ENCODE data around the gene CCN5. TPM values are rescaled to one million over a fixed set of nuclear protein-coding genes. Genes with fewer than 3 reads are reported as not detected.
"Not testable (repeated sequence)": the region's sequence is repeated elsewhere in the genome, so short reads cannot be mapped to it uniquely, and the experiment has no call there.

CCN5 gene, protein sequence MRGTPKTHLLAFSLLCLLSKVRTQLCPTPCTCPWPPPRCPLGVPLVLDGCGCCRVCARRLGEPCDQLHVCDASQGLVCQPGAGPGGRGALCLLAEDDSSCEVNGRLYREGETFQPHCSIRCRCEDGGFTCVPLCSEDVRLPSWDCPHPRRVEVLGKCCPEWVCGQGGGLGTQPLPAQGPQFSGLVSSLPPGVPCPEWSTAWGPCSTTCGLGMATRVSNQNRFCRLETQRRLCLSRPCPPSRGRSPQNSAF
- 100 to 1,000 TPM in 1 of 4 donors, 10 to 100 TPM in 3; 85.2 to 292 (median 98.2) TPM for total RNA-seq
- 102 TPM for polyA plus RNA-seq
- long read RNA-seq, donor 1, transcript WISP2-201 (4 exons, 1,403 nt): major isoform, 182 of 409 reads
- long read RNA-seq, donor 1, transcript WISP2-205 (2 exons, 2,759 nt): minor isoform, 13 of 409 reads
- long read RNA-seq, donor 1, transcript WISP2-203 (5 exons, 1,600 nt): minor isoform, 124 of 409 reads
- long read RNA-seq, donor 1, partial matches to known transcripts: 12 of 409 reads
- long read RNA-seq, donor 1, other reads (novel, unspliced or antisense): 74 of 409 reads
- long read RNA-seq, donor 2, transcript WISP2-201 (4 exons, 1,403 nt): minor isoform, 18 of 83 reads
- long read RNA-seq, donor 2, transcript WISP2-203 (5 exons, 1,600 nt): major isoform, 29 of 83 reads
- long read RNA-seq, donor 2, transcript WISP2-205 (2 exons, 2,759 nt): minor isoform, 6 of 83 reads
- long read RNA-seq, donor 2, partial matches to known transcripts: 1 of 83 reads
- long read RNA-seq, donor 2, other reads (novel, unspliced or antisense): 29 of 83 reads
- long read RNA-seq, donor 3, transcript WISP2-203 (5 exons, 1,600 nt): major isoform, 205 of 400 reads
- long read RNA-seq, donor 3, transcript WISP2-201 (4 exons, 1,403 nt): minor isoform, 56 of 400 reads
- long read RNA-seq, donor 3, partial matches to known transcripts: 9 of 400 reads
- long read RNA-seq, donor 3, other reads (novel, unspliced or antisense): 127 of 400 reads
- long read RNA-seq, donor 4, transcript WISP2-203 (5 exons, 1,600 nt): major isoform, 35 of 87 reads
- long read RNA-seq, donor 4, transcript WISP2-201 (4 exons, 1,403 nt): minor isoform, 25 of 87 reads
- long read RNA-seq, donor 4, partial matches to known transcripts: 3 of 87 reads
- long read RNA-seq, donor 4, other reads (novel, unspliced or antisense): 19 of 87 reads

DNA sequence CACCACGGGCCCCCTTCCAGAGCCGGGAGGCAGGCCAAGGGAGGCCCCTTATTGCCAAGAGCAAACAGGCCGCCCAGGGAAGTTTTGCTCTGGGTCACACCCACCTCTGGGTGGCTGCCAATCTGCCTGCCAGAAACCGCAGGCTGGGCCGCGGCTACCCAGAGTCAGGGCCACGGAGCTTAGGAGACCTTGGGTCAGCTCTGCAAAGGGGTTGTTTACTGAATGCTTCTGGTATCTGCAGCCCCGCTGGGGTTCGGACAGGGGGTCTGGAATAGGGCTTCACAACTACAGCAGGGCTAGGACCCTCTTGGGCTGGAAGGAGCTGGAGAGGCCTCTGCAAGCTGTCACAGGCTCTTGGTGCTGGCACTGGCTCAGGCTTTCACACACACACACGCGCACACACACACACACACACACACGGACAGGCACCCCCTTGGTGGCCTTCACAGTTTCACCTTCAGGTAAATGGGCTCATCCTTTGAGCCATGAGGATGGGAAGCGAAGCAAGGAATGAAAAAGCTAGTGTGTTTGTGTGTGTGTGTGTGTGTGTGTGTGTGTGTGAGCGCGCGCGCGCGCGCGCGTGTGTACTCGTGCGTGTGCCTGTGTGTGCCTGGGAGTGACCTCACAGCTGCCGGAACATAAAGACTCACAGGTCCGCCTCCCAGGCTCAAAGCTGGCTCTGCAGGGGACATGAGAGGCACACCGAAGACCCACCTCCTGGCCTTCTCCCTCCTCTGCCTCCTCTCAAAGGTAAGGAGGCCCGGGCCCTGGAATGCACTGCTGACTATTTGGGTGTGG lies at the start of gene CCN5:
TSS of gene CCN5 (plus strand) at position 669 of the 798 bp plus-strand sequence. CDS start at position 691, 22 bp downstream.
- H3K4me1 ChIP-seq (ENCODE audit: control insufficient read depth, insufficient read depth, low read length): peaks cover 15% of the 10 kb centered on the region
- WGBS: 40% methylated on average over 28 of the region's 28 CpGs

DNA sequence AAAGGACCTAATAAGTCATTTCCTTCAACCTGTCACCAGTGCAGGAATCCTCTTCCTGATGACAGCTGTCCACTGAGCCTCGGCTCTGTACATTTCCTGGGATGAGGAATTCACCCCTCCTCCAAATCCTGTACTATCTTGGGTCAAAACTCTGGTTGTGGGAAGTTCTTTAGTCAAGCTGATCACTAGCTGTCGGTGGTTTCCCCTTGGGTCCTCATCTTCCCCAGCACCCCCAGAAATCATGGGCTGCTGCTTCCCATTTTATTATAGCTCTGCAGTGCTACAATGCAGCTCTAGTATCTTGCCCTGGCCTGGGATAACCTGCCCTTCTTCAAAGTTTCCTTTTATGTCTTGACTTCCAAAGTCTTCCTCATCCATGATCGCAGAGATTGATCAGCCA lies 49.1 kb upstream of the CCN5 start:
- intact Hi-C loops (cut with DNase I): no loop called here
- ATAC-seq (no peak), DNase-seq (no peak)

More for the DNA sequence above, at the start of gene CCN5:
- Histone ChIP-seq H3K27ac (ENCODE audit: low read length) (peak within 1 kb of the TSS; percentile 95), H3K4me3 (ENCODE audit: low read length) (peak within 1 kb of the TSS; percentile 1), H3K27me3 (ENCODE audit: control insufficient read depth, insufficient read depth) (no peaks in the 10 kb centered on the region), H3K9me3 (ENCODE audit: control insufficient read depth, low read length) (no peaks in the 10 kb centered on the region)
- ATAC-seq (peak; percentile 85 to 86), DNase-seq (peak; percentile 95 to 99 (median 97))
- intact Hi-C loops (cut with DNase I): no loop called here

DNA sequence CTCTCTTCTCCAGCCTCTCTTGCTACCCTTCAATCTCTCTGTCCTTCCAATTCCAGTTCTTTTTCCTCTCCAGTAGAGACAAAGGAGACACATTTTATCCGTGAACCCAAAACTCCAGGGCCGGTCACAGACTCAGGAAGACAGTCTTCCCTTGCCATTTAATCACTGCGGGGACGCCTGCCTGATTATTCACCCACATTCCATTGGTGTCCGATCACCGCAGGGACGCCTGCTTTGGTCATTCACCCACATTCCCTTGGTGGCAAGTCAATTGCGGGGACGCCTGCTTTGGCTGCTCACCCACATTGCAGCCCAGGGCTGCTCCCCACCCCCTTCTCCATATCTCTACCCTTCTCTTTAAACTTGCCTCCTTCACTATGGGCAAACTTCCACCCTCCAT lies 44.3 kb upstream of the CCN5 start:
- H3K27ac ChIP-seq (ENCODE audit: low read length); H3K27me3 ChIP-seq (ENCODE audit: control insufficient read depth, insufficient read depth); H3K4me3 ChIP-seq (ENCODE audit: low read length); H3K4me1 ChIP-seq (ENCODE audit: control insufficient read depth, insufficient read depth, low read length); DNase-seq; intact Hi-C loops (cut with DNase I); H3K9me3 ChIP-seq (ENCODE audit: control insufficient read depth, low read length); ATAC-seq: not testable (repeated sequence)
- WGBS: 79% methylated on average over 9 of the region's 9 CpGs

More for the DNA sequence above, 49.1 kb upstream of the CCN5 start:
- H3K27me3 ChIP-seq (ENCODE audit: control insufficient read depth, insufficient read depth): no peaks in the 10 kb centered on the region
- H3K9me3 ChIP-seq (ENCODE audit: control insufficient read depth, low read length): no peaks in the 10 kb centered on the region
- H3K27ac ChIP-seq (ENCODE audit: low read length): no peak overlapping the region
- no peak overlapping the region for H3K4me3 ChIP-seq (ENCODE audit: low read length)
- WGBS: 64% methylated on average over 3 of the region's 3 CpGs
- H3K4me1 ChIP-seq (ENCODE audit: control insufficient read depth, insufficient read depth, low read length): no peaks in the 10 kb centered on the region

DNA sequence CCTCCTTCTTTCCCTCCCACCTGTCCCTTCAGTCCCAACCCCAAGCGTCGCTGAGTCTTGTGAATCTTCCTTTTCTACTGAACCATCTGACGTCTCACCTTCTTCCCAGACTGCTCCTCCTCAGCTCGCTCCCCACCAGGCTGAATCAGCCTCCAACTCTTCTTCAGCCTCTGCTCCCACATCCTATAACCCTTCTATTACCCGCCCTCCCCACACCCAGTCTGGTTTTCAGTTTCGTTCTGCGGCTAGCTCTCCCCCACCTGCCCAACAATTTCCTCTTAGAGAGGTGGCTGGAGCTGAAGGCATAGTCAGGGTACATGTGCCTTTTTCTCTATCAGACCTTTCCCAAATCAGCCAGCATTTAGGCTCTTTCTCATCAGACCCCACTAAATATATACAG lies 43.6 kb upstream of the CCN5 start:
- WGBS: 72% methylated on average over 6 of the region's 7 CpGs
- intact Hi-C loops (cut with DNase I); H3K4me3 ChIP-seq (ENCODE audit: low read length); DNase-seq; H3K27ac ChIP-seq (ENCODE audit: low read length); H3K4me1 ChIP-seq (ENCODE audit: control insufficient read depth, insufficient read depth, low read length); ATAC-seq; H3K9me3 ChIP-seq (ENCODE audit: control insufficient read depth, low read length); H3K27me3 ChIP-seq (ENCODE audit: control insufficient read depth, insufficient read depth): not testable (repeated sequence)

DNA sequence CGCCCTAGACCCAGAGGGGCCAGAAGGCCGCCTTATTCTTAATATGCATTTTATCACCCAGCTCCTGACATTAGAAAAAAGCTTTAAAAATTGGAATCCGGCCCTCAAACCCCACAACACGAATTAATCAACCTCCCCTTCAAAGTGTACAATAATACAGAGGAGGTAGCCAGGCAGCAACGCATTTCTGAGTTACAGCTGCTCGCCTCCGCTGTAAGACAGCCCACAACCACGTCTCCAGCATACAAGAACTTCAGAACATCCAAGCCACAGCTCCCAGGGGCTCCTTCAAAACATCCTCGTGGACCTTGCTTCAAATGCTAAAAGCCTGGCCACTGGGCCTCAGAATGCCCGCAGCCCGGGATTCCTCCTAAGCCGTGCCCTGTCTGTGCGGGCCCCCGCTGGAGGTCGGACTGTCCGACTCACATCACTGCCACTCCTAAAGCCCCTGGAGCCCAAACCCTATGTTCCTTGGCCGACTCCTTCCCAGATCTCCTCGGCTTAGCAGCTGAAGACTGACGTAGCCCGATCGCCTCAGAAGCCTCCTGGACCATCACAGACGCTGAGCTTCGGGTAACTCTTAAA lies 42.8 kb upstream of the CCN5 start:
- DNase-seq; H3K27ac ChIP-seq (ENCODE audit: low read length); H3K27me3 ChIP-seq (ENCODE audit: control insufficient read depth, insufficient read depth); H3K9me3 ChIP-seq (ENCODE audit: control insufficient read depth, low read length); H3K4me1 ChIP-seq (ENCODE audit: control insufficient read depth, insufficient read depth, low read length); intact Hi-C loops (cut with DNase I); H3K4me3 ChIP-seq (ENCODE audit: low read length); ATAC-seq: not testable (repeated sequence)
- 92% methylated on average over 23 of the region's 23 CpGs for WGBS

DNA sequence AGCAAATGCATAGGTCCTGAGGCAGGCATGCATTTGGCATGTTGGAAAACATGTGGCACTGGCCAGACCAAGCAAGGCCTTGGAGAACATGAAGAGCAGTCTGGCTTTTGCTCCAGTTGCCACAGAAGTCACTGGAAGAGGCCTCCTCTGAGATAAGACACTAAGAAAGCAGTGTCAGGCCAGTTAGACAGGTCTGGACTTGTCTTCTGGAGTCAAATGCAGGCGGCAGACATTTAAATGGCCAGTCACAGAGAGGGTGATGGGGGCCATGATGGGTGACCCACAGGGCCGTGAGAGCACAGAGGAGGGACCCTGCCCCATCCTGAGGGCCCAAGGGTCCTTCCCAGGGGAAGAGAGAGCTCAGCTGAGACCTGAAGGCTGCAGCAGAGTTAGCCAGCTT lies 36.9 kb upstream of the CCN5 start:
- Histone ChIP-seq H3K4me1 (ENCODE audit: control insufficient read depth, insufficient read depth, low read length) (no peaks in the 10 kb centered on the region), H3K9me3 (ENCODE audit: control insufficient read depth, low read length) (no peaks in the 10 kb centered on the region), H3K27me3 (ENCODE audit: control insufficient read depth, insufficient read depth) (no peaks in the 10 kb centered on the region), H3K27ac (ENCODE audit: low read length) (no peak overlapping the region), H3K4me3 (ENCODE audit: low read length) (no peak overlapping the region)
- 67% methylated on average over 2 of the region's 2 CpGs for WGBS
- ATAC-seq (no peak), DNase-seq (no peak)
- intact Hi-C loops (cut with DNase I): no loop called here

DNA sequence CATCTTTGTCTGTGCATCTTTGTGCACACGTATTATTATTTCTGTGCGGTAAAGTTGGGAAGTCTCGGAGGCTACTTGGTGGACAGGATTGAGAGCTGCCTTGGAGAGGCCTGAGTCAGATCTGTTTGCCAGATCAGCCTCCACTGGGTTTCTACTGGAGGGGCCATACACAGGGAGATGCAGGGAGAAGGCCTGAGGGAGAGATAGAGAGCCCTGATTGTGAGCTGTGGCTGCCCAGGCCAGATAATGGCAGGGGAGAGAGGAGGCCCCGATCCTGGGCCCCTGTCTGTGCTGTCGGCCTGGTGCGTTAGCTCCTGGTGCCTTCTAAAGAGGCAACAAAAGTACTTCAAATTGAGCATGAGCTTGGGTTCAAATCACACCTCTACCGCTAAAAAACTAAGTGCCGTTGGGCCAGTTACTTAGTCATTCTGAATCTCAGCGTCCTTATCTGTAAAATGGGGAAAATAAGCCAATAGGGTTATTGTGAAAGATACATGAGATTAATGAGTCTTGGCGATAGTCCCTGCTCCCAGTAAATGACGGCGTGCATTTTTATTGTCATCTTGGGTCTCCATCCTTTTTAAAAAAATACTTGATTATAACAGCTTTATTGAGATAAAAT lies 36.1 kb upstream of the CCN5 start:
- intact Hi-C loops (cut with DNase I): no loop called here
- H3K27me3 ChIP-seq (ENCODE audit: control insufficient read depth, insufficient read depth): no peaks in the 10 kb centered on the region
- H3K9me3 ChIP-seq (ENCODE audit: control insufficient read depth, low read length): no peaks in the 10 kb centered on the region
- H3K4me1 ChIP-seq (ENCODE audit: control insufficient read depth, insufficient read depth, low read length): no peaks in the 10 kb centered on the region
- no peak overlapping the region for H3K27ac ChIP-seq (ENCODE audit: low read length)
- no peak for ATAC-seq
- 82% methylated on average over 12 of the region's 12 CpGs for WGBS
- H3K4me3 ChIP-seq (ENCODE audit: low read length): no peak overlapping the region
- DNase-seq: no peak

DNA sequence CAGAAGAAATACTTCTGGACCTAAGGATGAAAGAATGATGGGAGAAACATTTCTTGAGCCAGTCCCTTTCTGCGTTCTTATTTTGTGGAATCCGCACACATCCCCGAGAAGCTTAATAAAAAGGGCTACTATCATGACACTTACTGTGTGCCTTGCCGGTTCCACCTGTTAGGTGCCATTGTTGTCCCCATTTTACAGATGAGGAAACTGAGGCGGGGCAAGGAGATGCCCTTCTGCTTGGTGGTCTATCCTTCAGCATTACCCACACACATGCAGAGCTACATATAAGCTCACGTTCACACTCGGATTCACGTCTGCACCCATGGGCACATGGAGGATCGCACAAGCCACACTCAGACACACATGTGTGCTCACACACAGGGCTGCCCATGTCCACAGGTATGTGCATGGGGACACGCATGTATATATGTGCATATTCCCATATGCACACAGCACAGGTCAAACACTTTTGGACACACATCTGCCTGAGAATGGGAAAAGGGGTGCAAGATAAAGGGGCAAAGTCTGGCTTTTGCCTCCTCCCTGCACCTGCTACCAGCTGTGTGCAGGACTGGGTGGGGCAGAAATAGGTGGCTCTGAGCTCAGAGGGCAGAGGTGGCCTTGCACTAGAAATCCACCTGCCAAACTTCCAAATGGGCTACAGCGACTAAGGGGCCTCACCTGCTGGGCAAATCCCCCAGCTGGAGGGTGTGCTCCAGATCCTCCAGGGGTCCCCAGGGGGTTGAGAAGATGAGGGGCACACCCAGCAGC lies 33.2 kb upstream of the CCN5 start:
- DNase-seq (no peak), ATAC-seq (no peak)
- intact Hi-C loops (cut with DNase I): loop anchor here in 3 of 4 donors (5.0 to 10.0 kb wide), 3 partner anchors 183 to 297 kb away; no protein-coding TSS in a partner anchor
- Histone ChIP-seq H3K27ac (ENCODE audit: low read length) (no peak overlapping the region), H3K4me1 (ENCODE audit: control insufficient read depth, insufficient read depth, low read length) (no peaks in the 10 kb centered on the region), H3K27me3 (ENCODE audit: control insufficient read depth, insufficient read depth) (no peaks in the 10 kb centered on the region), H3K9me3 (ENCODE audit: control insufficient read depth, low read length) (no peaks in the 10 kb centered on the region), H3K4me3 (ENCODE audit: low read length) (no peak overlapping the region)
- WGBS: 94% methylated on average over 11 of the region's 11 CpGs
